Ovary (tissue), 3 donors: ENCODE data around the gene FBXO2.

Experiments
- POLR2A ChIP-seq: fragments of 450-650 bp; IDR thresholded peaks from one replicate; pipeline ENCODE4 v1.6.1; 2017; ENCODE audit warnings: antibody characterized with exemption, mild to moderate bottlenecking, moderate library complexity
- TF ChIP-seq, protein P1 (sequence below), 3 donors: fragments of 450-650 bp in 2 of 3; fragments of 200-600 bp in 1 of 3; IDR thresholded peaks; one replicate each; pipeline versions ENCODE4 v1.5.1 to v1.8.0; 2016 to 2022; ENCODE audit warnings: antibody characterized with exemption in 3 of 3, mild to moderate bottlenecking in 1 of 3
- donor health status: DM: no; HTN: no; CAD: no.

DNA sequence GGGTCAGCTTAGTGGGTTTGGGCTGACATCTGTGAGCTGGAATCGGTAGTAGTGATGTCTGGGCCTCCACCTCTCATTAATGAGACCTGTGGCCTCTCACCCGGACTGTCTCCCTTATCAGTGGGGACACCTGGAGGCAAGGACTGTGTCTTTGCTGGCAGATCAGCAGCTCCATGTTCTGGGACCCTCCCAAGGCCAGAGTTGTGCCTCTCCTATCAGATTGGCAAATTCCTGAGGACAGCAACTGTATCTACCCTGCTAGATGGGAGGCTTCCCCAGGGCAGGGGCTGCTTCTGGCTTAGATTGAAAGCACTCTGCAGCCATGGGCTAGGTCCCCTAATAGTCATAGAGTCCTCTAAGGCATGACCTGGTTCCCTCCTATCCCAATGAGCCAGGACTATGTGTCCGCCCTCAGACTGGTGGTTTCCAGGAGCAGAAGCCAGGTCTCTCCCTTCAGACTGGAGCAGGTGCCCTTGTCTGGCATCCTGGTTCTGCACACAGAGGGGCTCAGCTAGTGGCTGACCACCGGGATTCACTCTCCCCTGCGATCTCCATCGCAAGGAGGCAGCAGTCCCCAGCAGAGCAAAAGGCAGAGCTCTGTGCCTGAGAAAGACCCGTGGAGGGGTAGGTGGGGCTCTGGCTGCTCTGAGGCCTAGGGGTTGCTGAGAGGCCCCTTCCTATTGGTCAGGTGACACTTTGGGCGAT is 43.1 kb upstream of the FBXO2 start:
- TF ChIP-seq POLR2A = no peak
- TF ChIP-seq, protein P1, sequence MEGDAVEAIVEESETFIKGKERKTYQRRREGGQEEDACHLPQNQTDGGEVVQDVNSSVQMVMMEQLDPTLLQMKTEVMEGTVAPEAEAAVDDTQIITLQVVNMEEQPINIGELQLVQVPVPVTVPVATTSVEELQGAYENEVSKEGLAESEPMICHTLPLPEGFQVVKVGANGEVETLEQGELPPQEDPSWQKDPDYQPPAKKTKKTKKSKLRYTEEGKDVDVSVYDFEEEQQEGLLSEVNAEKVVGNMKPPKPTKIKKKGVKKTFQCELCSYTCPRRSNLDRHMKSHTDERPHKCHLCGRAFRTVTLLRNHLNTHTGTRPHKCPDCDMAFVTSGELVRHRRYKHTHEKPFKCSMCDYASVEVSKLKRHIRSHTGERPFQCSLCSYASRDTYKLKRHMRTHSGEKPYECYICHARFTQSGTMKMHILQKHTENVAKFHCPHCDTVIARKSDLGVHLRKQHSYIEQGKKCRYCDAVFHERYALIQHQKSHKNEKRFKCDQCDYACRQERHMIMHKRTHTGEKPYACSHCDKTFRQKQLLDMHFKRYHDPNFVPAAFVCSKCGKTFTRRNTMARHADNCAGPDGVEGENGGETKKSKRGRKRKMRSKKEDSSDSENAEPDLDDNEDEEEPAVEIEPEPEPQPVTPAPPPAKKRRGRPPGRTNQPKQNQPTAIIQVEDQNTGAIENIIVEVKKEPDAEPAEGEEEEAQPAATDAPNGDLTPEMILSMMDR (IDR thresholded peaks at IDR 0.05) = no peak
